Progenitor cell of endocrine pancreas (in vitro differentiated cells): Measurements from ENCODE around the gene KDM7A. TPM values are rescaled to one million over a fixed set of nuclear protein-coding genes. Genes with fewer than 3 reads are reported as not detected.

Experiments used
- DNase-seq: peaks from one replicate; pipeline ENCODE4 v3.0.0; 2021; ENCODE audit warnings: low spot score; ENCODE audit not compliant: unreplicated experiment
- H3K27ac Mint-ChIP-seq: 2 replicates; pipeline ENCODE4 v1.8.0; 2021; ENCODE audit warnings: mild to moderate bottlenecking, moderate library complexity, mixed read lengths
- H3K27me3 Mint-ChIP-seq: 2 replicates; pipeline ENCODE4 v1.8.0; 2021; ENCODE audit warnings: mixed read lengths
- H3K36me3 Mint-ChIP-seq: 2 replicates; pipeline ENCODE4 v1.8.0; 2022; ENCODE audit warnings: mixed read lengths; ENCODE audit not compliant: insufficient read depth
- H3K4me1 Mint-ChIP-seq: 2 replicates; pipeline ENCODE4 v1.8.0; 2021; ENCODE audit warnings: low read depth, mixed read lengths
- H3K4me3 Mint-ChIP-seq: 2 replicates; pipeline ENCODE4 v1.8.0; 2021; ENCODE audit warnings: low read depth, mild to moderate bottlenecking, moderate library complexity, mixed read lengths
- H3K9me3 Mint-ChIP-seq: 2 replicates; pipeline ENCODE4 v1.8.0; 2021; ENCODE audit warnings: low read depth, mixed read lengths
- CTCF ChIP-seq: fragments of 200-600 bp; sonication (generic); IDR thresholded peaks from one replicate; pipeline ENCODE4 v1.5.0; 2021; ENCODE audit warnings: antibody characterized with exemption, mild to moderate bottlenecking; ENCODE audit not compliant: unreplicated experiment
- total RNA-seq: library from RNA; stranded (reverse); gene quantifications from 2 replicates; pipeline ENCODE4 v1.2.1, GENCODE V29; 2021

The KDM7A gene
- total RNA-seq, 1 donor from 2014 or later = 13.8 TPM

GRCh38 chr7:140096459-140096858 lies 80.3 kb downstream of the KDM7A start:
- Mint-ChIP-seq H3K36me3 (peaks cover 44% of the 10 kb centered on the region), H3K4me3 (no peak overlapping the region), H3K9me3 (no peaks in the 10 kb centered on the region), H3K27me3 (no peaks in the 10 kb centered on the region), H3K4me1 (no peaks in the 10 kb centered on the region), H3K27ac (no peak overlapping the region)
- TF ChIP-seq CTCF = no peak
- DNase-seq = no peak

- H3K27ac Mint-ChIP-seq = no peak overlapping the region
- H3K27me3 Mint-ChIP-seq = no peaks in the 10 kb centered on the region
- peaks cover 41% of the 10 kb centered on the region for H3K36me3 Mint-ChIP-seq
- DNase-seq = no peak
- no peaks in the 10 kb centered on the region for H3K4me1 Mint-ChIP-seq
- no peaks in the 10 kb centered on the region for H3K9me3 Mint-ChIP-seq
- TF ChIP-seq CTCF = no peak
- H3K4me3 Mint-ChIP-seq = no peak overlapping the region
These were observed 83.4 kb downstream of the KDM7A start for GRCh38 chr7:140093375-140093774.

DNA sequence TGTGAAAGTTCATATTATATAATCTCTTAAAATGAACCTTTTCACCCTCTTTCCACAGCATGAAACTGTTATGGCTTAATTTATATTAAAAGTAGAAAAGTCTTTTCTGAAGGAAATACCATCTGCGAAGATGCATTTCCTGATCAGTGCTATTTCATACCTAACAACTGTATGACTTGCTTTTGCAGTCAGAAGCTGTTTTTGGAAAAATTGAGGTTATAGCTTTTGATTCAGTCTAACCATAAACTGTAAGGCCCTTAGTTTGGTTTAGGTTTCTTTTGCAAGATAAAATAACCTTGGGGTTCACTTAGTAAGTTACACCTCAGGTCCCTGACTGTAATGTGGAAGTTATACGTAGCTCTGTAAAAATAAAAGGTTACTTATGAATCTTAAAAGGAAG lies 91.3 kb downstream of the KDM7A start:
- Mint-ChIP-seq H3K4me3 (no peak overlapping the region), H3K36me3 (no peaks in the 10 kb centered on the region), H3K4me1 (peaks cover 3% of the 10 kb centered on the region), H3K9me3 (no peaks in the 10 kb centered on the region), H3K27me3 (peaks cover 5% of the 10 kb centered on the region), H3K27ac (no peak overlapping the region)
- no peak for TF ChIP-seq CTCF
- no peak for DNase-seq

GRCh38 chr7:140084972-140085371 lies 91.8 kb downstream of the KDM7A start:
- peaks cover 4% of the 10 kb centered on the region for H3K4me1 Mint-ChIP-seq
- no peaks in the 10 kb centered on the region for H3K36me3 Mint-ChIP-seq
- H3K27ac Mint-ChIP-seq = no peak overlapping the region
- peaks cover 10% of the 10 kb centered on the region for H3K27me3 Mint-ChIP-seq
- no peak for DNase-seq
- TF ChIP-seq CTCF = no peak
- no peaks in the 10 kb centered on the region for H3K9me3 Mint-ChIP-seq
- no peak overlapping the region for H3K4me3 Mint-ChIP-seq

DNA sequence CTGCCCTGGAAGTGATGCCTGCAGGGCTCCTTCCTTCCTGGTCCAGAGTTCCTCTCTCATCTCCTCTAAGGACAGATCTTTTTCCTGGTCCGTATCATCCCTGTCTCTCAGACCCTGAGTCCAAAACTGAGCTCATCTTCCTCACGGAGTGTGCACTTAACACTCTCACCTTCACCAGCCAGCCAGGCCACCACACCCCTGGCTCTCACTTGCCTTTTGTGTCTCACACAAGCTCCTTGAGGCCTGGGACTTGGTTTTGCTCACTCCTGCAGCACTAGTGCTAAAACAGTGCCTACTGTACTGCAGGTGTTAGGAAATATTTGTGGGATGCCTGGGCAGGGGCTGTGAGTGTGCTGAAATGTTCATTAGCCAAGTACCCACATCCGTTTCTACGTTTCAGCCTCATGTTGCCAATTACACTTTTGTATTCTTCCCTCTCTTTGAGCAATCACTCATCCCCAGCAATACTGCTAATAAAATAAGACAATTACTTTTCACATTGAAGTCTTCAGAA lies 92.6 kb downstream of the KDM7A start:
- no peak for TF ChIP-seq CTCF
- H3K27ac Mint-ChIP-seq = no peak overlapping the region
- H3K36me3 Mint-ChIP-seq = no peaks in the 10 kb centered on the region
- no peak for DNase-seq
- H3K4me3 Mint-ChIP-seq = no peak overlapping the region
- no peaks in the 10 kb centered on the region for H3K9me3 Mint-ChIP-seq
- peaks cover 5% of the 10 kb centered on the region for H3K4me1 Mint-ChIP-seq
- H3K27me3 Mint-ChIP-seq = peaks cover 11% of the 10 kb centered on the region
